GM19025 (cell line): ENCODE data around the gene MARCHF5.

Experiments used
- ATAC-seq: cut with Tn5 transposase; IDR thresholded peaks from one replicate; pipeline ENCODE4 v1.9.1; 2021; ENCODE audit warnings: mild to moderate bottlenecking, low read depth, moderate library complexity; ENCODE audit not compliant: unreplicated experiment

The MARCHF5 gene

GRCh38 chr10:92290837-92291615, at the start of gene MARCHF5, which contains the start of gene CPEB3:
Gene MARCHF5 (plus strand): TSS chr10:92291167. CDS start chr10:92291495, 328 bp downstream.
Gene CPEB3 (minus strand): TSS chr10:92291078. CDS start chr10:92240350, 50,728 bp downstream.
- peak; percentile 99 for ATAC-seq

- ATAC-seq = no peak
Observed at GRCh38 chr10:92241501-92241900, 49.5 kb upstream of the MARCHF5 start.

DNA sequence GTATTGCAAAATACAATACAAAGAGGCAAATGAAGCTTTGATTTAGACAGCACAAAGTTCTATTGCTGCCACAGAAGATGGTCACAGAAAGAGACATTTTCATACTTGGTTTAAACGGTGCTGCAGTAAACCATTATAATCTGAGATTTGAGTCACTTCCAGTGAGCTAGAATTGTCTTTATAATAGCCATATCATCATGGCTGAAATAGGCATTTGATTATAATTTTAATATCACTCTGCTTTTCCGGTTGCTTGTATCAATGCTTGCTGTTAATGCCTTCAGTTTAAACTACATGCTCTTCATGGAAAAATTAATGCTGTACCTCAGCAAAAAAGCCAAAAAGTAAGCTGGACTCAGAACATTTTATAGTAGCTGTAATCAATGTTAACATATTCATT, 48.6 kb upstream of the MARCHF5 start:
- no peak for ATAC-seq

GRCh38 chr10:92242910-92243671, 47.9 kb upstream of the MARCHF5 start:
- ATAC-seq = peak; percentile 34

DNA sequence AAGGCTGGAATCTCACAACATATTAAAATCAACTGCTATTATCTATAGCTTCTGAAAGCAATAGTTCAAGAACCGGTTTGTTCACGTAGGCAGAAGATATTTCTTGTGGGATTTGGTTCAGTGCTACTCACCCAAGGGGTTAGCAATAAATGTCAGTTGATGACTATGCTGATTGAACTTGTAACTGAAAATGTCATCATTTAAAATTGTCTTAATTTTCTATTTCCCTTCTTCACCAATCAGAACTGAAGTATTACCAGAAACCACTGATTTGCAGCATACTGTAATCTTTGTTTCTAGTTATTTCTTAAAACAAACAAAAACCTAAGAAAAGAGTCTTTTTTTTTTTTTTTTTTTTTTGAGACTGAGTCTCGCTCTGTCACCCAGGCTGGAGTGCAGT, 46.2 kb upstream of the MARCHF5 start:
- ATAC-seq = peak; percentile 26

- ATAC-seq = no peak
Observed at GRCh38 chr10:92248566-92248965, 42.4 kb upstream of the MARCHF5 start.

GRCh38 chr10:92263396-92263795, 27.6 kb upstream of the MARCHF5 start:
- no peak for ATAC-seq

GRCh38 chr10:92264249-92264648, 26.7 kb upstream of the MARCHF5 start:
- ATAC-seq = no peak

GRCh38 chr10:92265687-92266258, 25.2 kb upstream of the MARCHF5 start:
- no peak for ATAC-seq

DNA sequence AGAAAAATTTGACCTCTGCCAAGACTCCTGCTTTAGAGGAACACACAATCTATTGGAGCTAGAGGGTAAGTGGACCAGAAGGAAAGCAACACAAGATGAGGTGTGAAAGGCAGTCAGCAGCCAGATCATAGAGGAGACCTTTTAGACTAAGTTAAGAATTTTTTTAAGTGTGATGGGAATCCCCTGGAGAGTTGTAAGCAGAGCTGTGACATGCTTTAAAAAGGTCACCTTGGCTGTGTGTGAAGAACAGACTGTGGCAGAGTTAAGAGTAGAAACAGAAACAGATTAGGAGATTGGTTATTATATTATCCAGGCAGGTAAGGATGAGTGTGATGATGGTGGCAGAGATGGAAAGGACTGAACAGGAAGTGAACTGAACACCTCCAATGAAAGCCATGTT, 23.6 kb upstream of the MARCHF5 start:
- ATAC-seq = no peak

GRCh38 chr10:92268748-92269147, 22.2 kb upstream of the MARCHF5 start:
- ATAC-seq = no peak

- no peak for ATAC-seq
Observed at GRCh38 chr10:92274071-92274470, 16.9 kb upstream of the MARCHF5 start.

- no peak for ATAC-seq
Observed at GRCh38 chr10:92278996-92279696, 11.8 kb upstream of the MARCHF5 start.

- ATAC-seq = no peak
Observed at GRCh38 chr10:92284112-92284704, 6.8 kb upstream of the MARCHF5 start.

DNA sequence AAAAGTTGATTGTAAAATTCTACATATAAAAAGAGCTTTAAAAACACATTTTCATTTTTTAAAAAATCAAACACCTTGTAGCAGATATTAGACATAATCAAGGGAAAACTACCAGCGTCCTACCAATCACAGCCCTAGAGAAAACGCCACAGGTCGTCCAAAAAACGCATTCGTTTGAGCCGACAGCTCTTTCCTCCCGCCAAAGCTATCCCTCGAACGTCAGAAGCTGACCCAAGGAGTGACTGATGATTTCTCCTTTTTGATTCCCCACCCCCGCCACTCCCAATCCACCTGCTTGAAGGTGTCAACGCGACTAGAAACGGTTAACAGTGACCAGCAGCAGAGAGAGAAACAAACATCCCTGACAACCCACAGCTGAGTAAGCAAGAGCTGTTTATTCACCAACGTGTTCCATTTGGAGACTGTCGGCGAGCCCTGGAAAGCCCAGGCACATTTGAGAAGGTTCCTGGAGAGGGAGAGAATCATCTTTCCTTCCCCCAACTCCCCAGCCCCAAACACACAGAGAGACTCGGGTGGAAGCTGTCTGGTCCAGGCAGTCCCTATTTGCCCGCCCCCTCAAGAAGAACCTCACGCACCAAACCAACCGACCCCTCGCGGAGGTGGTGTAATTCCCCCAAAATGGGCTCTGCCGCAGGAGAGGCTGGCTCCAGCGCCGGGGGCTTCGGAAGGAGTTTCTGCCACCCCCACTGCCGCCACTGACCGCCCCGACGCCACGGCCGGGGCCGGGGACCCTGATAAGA, 711 bp upstream of the MARCHF5 start:
- ATAC-seq = no peak

DNA sequence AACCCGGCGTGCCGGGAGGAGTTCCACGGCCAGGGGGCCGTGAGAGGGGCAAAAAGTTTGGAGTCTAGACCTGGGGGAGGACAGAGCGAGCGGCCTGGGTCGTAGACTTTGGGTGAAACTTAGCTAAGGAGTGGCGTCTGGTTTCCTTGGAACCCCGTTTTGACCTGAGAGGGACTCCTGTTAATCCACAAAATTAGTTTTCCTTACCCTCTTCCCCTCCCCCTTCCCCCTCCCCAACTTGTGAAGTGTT, 574 bp downstream of the MARCHF5 start:
- no peak for ATAC-seq

DNA sequence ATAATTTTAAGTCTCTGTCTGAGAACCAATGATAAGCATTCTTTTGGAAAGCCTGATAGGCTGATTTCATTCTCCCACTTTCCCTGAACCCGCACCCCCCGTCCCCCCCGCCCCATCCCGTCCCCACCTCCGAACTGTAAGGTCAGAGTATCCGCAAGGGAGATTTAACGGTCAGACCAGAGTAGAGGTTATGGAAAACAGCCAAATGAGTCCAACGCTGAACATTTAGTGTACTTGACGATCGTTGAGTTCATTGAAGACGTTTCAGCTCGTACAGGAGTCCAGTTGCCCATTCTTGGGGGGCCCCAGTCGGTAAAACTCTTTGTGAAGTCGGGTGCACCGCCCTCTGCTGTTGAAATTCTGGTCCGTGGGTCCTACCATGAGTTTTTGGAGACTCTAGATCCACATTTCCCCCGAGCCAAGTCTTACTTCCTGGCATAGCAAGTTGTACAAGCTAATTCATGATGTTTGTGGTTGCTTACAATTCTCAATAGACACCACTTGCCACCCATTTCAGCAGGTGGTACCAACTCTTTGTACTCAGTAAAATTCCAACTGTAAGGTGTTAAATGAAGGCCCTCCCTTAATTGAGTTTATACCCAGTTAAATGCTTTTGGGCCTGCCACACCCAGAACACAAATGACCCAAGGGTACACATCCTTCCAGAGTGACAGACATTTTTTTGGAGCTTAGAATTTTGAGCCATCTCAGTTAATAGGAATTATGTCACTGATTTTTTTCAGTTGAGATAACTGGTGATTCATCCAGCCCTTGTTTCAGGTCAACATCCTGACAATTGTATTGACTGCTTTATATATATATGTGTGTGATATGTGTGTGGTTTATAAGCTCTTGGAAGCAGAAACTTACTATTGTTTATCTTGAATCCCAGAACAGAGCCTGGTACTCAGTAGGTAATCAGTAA, 1.2 kb downstream of the MARCHF5 start:
- no peak for ATAC-seq

- no peak for ATAC-seq
Observed at GRCh38 chr10:92298487-92298886, 7.5 kb downstream of the MARCHF5 start.

GRCh38 chr10:92303096-92303495, 12.1 kb downstream of the MARCHF5 start:
- ATAC-seq = no peak
